GM18520 (cell line): ENCODE results near the gene TEAD3.

Source experiments
- ATAC-seq: cut with Tn5 transposase; IDR thresholded peaks from one replicate; pipeline ENCODE4 v1.9.1; 2021; ENCODE audit not compliant: unreplicated experiment

TEAD3 gene

DNA sequence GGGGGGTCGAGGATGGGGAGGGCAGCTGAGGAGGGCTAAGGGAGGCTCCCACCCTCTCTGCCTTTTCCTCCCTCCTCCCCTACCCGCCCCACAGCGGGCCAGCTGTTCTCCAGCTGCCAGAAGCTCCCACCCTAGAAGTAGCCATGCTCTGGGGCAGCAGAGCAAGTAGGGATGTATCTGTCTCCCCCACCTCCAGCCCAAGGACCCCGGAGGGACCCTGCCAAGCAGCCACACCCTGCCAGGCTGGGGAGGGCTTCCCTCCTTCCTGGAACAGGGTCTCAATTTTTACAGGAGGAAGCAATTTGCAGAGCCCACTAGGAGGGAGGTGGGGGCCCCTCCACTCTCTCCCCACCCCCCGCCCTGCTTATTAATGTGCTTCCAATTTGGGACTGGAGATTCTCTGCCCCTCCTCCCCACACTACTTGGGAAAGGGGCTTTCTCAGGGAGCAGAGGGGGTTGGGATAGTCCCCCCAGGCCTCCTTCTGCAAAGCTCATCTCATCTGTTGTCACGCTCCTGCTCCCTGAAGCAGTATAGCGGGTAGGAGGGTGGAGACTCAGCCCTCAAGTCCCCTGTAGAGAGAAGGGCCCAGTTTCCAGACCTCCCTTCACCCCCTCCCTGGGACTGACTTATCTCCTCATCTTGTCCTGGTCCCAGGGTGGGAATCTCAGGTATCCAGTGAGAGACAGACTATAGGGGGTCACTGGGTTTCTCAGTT is 4.5 kb downstream of the TEAD3 start:
- ATAC-seq: no peak

- ATAC-seq: no peak
Observed at GRCh38 chr6:35491558-35492257, 5.2 kb downstream of the TEAD3 start.

DNA sequence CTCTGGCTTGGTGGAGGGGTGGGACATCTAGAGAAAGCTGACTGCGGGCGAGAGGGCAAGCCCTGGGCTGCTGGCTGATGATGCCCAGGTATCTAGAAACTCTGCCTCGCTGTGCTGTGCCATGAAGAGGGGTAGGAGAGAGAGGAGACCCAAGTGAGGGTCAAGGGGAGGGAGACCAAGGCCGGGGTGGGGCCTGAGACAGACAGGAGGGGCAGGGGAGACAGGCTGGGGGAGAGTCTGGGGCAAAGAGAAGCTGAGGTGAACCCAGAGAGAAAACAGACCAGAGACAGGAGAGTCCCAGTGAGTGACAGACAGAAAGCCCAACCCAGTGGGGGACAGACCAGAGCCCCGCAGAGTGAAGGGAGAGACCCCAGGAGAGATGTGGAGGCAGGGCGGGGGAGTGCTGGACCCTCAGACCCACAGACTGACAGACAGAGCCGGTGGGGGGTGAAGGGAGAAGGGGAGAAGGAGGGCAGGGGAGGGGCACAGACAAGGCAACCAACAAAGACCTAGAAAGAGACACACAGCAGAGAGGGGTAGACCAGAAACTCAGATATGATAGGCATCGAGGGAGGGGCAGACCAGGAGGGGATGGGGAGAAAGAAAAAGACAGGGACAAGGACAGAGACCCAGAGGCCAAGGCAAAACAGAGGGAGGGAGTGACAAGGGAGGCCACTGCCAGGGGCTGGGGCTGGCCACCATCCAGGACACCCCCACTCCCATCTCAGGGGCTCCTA is 5.9 kb downstream of the TEAD3 start:
- no peak for ATAC-seq

DNA sequence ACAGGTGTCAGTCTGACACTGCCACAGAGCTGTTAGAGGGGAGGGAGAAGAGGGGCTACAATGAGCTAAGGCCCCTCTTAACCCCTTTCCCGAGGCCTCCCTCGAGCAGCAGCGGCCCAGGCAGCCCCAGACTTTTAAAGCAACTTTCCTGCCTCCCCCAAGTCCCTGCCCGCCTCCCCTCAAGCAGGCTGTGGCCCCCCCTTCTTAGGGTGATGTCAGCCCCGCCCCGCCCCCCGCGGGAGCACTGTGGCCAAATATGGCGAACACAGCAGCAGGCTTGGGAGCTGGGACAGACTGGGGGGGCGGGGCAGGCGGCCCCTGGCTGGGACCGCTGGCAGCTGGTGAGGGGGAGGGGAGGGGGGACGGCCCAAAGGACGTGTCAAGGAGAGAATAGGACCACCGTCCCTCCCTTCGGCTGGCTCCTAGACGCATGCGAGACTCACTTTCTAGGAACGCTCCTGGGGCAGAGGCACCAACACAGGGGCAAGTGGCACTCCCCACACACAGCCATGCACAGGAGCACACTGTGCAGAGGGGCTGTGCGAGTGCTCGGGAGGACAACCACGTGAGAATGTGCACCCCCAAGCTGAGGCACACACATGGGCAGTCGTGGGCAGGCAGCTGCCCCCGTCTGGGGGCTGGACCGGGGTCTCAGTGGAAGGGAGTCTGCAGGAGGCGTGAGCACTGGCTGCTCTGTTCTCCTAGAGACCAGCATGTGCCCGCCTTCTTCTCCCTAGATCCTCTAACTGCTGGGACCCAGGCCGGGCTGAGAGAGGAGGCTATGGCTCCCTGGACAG is 6.7 kb downstream of the TEAD3 start:
- no peak for ATAC-seq

DNA sequence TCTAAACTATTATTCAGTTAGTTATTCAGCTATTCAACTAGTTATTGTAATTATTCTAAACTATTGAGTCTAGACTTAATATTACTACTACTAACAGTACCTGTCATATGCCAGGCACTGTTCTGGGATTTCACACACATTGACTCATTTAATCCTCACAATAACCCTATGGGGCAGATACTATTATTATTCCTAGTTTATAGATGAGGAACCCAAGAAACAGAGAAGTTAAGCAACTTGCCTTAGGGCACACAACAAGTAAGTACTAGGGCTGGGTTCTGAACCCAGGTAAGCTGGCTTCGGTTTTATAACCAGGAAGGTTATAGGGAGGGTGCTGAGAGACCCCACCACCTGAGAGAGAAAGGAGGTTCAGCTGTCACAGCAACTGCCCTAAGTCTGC is 7.8 kb downstream of the TEAD3 start:
- no peak for ATAC-seq

DNA sequence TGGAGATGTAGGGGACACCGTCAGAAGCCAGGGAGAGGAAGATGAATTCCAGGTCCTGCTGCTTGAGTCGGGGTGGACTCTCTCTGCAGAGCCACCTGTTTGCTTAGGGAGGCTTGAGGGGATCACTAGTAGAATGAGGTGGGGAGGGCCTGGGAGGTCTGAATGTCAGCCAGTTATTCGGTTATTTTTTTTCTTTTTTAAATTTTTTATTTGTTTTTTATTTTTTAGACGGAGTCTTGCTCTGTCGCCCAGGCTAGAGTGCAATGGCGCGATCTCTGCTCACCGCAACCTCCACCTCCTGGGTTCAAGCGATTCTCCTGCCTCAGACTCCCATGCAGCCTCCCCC is 8.4 kb downstream of the TEAD3 start:
- no peak for ATAC-seq

DNA sequence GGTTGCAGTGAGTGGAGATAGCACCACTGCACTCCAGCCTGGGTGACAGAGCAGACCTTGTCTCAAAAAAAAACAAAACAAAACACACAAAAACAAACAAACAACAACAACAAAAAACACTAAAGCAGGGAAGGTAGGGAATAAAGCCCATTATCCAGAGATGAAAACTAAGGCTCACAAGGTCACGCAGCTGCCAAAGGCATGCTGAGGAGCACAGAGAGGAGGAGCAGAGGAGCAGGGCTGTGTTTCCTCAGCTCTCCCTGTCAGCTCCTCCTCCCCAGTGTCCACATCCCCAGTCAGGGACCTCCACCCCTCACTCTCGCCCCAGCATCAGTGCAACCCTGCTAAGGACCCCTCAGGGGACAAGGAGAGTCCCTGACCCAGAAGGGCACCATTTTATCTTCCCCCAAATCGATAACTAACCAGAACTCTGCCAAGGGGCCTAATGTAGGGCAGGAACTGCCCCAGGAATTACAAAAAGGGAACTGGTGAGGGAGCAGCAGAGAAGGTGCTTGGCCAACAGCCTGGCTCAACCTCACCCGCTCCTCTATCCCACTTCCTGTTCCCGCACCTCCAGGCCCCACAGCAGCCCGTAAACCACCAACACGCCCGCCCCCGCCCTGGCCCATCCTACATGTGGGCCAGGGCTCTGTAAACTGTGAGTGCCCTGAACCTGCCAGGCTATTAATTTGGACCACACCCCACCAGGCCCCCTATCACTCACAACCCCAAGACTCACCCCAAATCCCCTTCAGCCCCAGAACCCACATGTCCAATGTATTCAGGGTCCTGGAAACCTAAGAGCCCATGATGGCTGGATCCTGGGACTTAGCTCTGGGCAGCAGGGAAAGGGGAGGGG is 9.0 kb downstream of the TEAD3 start:
- ATAC-seq: no peak

GRCh38 chr6:35486005-35486925 is 10.6 kb downstream of the TEAD3 start:
- no peak for ATAC-seq

GRCh38 chr6:35485402-35485877 is 11.4 kb downstream of the TEAD3 start:
- no peak for ATAC-seq

GRCh38 chr6:35484921-35485392 is 11.9 kb downstream of the TEAD3 start:
- no peak for ATAC-seq

DNA sequence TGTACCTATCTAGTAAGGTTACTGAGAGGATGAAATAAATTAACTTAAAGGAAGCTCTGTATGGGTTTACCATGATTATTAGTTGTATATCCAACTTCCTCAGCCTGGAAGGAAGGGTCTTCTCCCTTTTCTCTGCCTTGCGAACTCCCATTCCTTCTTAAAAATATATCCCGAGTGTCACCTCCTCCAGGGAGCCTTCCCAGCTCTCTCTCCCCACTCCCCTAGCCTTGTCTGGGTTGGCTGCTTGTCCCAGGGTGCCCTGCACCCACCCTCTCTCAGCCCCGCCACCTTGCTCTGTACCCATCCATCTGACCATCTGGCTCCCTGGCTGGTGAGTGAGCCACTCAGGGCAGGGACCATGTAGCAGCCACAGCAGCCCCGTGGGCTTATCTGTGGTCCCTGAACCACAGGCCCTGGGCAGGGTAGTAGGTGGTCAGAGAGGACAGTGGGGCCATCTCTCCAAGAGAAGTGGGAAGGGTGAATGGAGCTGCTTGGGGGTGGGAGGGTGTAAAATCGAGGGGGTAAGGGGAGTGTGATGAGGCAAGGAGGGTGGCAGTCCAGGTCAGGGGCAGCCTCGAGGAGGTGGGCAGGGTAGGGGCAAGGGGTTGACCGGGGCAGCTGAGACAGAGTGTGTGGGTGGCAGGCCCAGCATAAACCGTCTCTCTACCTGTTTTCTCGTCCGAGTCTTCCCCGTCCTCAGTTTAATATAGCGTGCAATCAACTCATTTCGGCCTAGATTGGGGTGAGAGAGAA is 12.8 kb downstream of the TEAD3 start:
- no peak for ATAC-seq

DNA sequence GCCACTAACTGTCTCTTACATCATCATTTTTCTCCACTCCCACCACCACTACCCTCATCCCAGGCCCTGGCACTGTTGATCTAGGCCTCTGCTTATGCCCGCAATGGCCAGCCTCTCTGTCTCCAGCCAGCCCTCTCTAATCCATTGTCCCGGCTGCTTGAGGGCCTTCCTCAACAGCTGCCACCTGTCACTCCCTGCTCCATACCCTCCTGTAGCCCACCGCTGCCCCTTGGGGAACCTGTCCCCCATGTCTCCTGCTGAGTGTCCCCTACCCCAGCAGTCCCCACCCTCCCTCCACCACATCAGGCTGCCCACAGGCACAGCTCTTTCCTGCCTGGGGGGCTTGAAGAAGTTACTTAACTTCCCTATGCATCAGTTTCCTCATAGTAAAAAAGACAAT is 13.4 kb downstream of the TEAD3 start:
- no peak for ATAC-seq

DNA sequence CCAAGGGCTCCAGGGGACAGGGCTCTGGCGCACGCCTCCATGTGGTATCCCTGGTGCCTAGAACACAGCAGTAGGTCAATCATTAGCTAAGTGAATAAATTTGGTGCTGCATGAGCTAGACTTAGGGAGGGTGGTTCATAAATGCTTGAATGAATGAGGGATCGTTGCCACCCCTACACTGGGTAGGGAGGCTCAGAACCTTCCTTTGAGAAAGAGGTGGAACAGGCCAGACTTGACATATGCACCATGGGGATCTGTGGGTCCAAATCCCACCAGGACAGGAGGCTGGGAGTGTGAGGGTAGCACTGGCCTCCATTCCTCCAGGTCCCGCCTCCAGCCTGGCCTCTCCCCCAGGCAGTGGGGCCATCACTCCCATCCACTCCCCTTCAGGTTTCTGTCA is 13.8 kb downstream of the TEAD3 start:
- no peak for ATAC-seq

- ATAC-seq: no peak
Observed at GRCh38 chr6:35481226-35481625, 15.7 kb downstream of the TEAD3 start.

DNA sequence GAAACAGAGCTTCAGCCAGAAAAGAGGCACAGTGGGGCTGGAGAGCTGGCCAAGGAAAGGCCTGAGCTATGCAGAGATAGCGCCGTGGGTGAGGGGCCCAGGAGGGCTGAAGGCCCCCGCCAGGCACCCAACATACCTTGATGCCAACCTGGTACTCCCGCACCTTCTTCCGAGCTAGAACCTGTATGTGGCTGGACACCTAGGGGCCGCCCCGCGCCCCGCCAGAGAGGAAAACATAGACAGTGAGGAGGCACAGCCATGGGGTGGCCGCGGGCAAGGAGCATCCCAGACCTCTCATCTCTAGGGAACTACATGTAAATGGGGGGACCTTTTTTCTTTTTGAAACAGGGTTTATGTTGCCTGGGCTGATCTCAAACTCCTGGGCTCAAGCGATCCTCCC is 16.7 kb downstream of the TEAD3 start:
- ATAC-seq: no peak

GRCh38 chr6:35478259-35478658 is 18.6 kb downstream of the TEAD3 start:
- ATAC-seq: no peak

DNA sequence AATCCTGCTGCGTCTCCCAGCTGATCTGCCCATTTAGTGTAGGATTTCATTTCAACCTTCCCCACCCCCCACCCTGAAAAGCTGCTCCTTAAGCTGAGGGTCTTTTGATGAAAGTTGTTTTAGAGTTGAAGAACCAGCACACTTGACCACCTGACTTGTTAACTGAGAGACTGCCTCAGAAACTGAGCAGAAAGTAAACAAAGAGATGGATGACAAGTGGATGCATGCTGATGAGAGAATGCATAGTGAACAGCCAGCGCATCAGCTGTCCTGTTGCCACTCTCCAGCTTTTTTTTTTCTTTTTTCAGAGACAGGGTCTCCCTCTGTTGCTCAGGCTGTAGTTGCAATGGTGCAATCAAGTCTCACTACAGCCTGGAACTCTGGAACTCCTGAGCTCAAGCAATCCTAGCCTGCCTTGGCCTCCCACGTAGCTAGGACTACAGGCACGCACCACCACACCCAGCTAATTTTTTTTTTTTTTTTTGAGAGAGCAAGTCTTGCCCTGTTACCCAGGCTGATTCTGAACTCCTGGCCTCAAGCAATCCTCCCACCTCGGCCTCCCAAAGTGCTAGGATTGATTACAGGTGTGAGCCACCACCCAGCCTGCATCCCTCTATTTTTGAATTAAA is 19.2 kb downstream of the TEAD3 start:
- ATAC-seq: no peak

DNA sequence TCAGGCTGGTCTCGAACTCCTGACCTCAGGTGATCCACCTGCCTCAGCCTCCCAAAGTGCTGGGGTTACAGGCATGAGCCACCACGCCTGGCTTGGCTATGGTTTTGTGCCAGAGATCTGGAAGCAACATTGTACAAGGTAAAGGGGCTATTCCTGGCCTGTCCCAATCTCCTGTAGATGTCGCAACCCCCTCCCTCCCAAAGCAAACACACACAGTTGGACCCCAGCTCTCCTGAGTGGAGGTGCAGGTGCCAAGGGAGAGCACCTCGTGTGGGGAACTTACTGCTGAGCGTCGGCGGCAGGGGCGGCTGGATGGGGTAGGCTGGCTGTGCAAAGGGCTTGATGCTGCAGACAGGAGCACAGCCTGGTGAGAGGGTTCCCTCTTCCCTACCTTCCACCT is 19.9 kb downstream of the TEAD3 start:
- ATAC-seq: no peak
